ENCODE measurements around the gene HCN4.

The HCN4 gene

GRCh38 chr15:73287019-73287418 is 81.7 kb downstream of the HCN4 start:
- DNase-seq, result no peak

GRCh38 chr15:73286311-73286710 is 82.4 kb downstream of the HCN4 start:
- DNase-seq, result no peak

- no peak for DNase-seq
Observed at GRCh38 chr15:73284090-73284716, 84.6 kb downstream of the HCN4 start.

- no peak for DNase-seq
Observed at GRCh38 chr15:73283366-73283962, 85.3 kb downstream of the HCN4 start.

GRCh38 chr15:73282567-73283365 is 86.0 kb downstream of the HCN4 start:
- DNase-seq, result no peak

GRCh38 chr15:73275862-73276261 is 92.9 kb downstream of the HCN4 start:
- DNase-seq, result no peak

- peak; percentile 42 to 47 for DNase-seq
Observed at GRCh38 chr15:73273181-73274002, 95.4 kb downstream of the HCN4 start.

GRCh38 chr15:73270366-73271097 is 98.2 kb downstream of the HCN4 start:
- no peak for DNase-seq

All from stimulated activated CD4-positive, alpha-beta T cell treated with anti-CD3 and anti-CD28 coated beads, Interleukin-2, amount 100 ng/mL, for 24 hours (primary cell).